ENCODE measurements around the gene DIRAS2.

DNA sequence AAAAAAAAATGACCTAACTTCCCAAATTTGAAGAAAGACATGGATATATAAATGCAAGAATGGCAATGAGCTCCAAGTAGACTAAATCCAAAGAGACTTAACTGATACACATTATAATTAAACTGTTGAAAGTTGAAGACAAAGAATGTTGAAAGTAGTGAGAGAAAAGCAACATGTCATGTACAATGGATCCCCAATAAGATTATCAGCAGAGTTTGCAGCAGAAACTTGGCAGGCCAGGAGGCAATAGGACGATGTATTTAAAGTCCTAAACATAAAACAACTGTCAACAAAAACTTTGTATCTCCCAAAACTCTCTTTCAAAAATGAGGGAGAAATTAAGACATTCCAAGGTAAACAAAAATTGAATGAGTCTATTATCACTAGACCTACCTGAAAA, 8.6 kb upstream of the DIRAS2 start:
- TF ChIP-seq, protein P1, sequence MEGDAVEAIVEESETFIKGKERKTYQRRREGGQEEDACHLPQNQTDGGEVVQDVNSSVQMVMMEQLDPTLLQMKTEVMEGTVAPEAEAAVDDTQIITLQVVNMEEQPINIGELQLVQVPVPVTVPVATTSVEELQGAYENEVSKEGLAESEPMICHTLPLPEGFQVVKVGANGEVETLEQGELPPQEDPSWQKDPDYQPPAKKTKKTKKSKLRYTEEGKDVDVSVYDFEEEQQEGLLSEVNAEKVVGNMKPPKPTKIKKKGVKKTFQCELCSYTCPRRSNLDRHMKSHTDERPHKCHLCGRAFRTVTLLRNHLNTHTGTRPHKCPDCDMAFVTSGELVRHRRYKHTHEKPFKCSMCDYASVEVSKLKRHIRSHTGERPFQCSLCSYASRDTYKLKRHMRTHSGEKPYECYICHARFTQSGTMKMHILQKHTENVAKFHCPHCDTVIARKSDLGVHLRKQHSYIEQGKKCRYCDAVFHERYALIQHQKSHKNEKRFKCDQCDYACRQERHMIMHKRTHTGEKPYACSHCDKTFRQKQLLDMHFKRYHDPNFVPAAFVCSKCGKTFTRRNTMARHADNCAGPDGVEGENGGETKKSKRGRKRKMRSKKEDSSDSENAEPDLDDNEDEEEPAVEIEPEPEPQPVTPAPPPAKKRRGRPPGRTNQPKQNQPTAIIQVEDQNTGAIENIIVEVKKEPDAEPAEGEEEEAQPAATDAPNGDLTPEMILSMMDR (IDR thresholded peaks at IDR 0.05), result no peak
- no peak for TF ChIP-seq ZFX (IDR thresholded peaks at IDR 0.05; ENCODE audit: borderline replicate concordance)
